Activated CD8-positive, alpha-beta T cell treated with anti-CD3 and anti-CD28 coated beads for 36 hours (primary cell): Measurements from ENCODE around the gene KSR2. TPM values are rescaled to one million over a fixed set of nuclear protein-coding genes. Genes with fewer than 3 reads are reported as not detected.

Experiments used
- ATAC-seq: fragments of 200-7000 bp; cut with Tn5 transposase; one replicate; pipeline ENCODE4 v1.10.0; 2021; ENCODE audit warnings: mild to moderate bottlenecking, moderate library complexity
- CTCF ChIA-PET: fragments of 350-600 bp; sonication (Branson Sonifier 250); formaldehyde crosslinking; loops from one replicate; lab custom pipeline; 2021; ENCODE audit warnings: antibody characterized with exemption; lab: Charles Lee
- POLR2A ChIA-PET: fragments of 350-600 bp; sonication (Branson Sonifier 250); formaldehyde crosslinking; loops from one replicate; lab custom pipeline; 2021; ENCODE audit warnings: antibody characterized with exemption; lab: Charles Lee
- DNase-seq: peaks from one replicate; pipeline ENCODE4 v3.0.0-alpha.2; 2020
- H3K27ac Mint-ChIP-seq: one replicate; pipeline ENCODE4 v1.8.0; 2021; ENCODE audit warnings: mild to moderate bottlenecking, mixed read lengths
- H3K27me3 Mint-ChIP-seq: one replicate; pipeline ENCODE4 v1.8.0; 2021; ENCODE audit warnings: mixed read lengths
- H3K36me3 Mint-ChIP-seq: one replicate; pipeline ENCODE4 v1.8.0; 2021; ENCODE audit warnings: low read depth, mixed read lengths
- H3K4me1 Mint-ChIP-seq: one replicate; pipeline ENCODE4 v1.8.0; 2021; ENCODE audit warnings: low read depth, mixed read lengths
- H3K4me3 Mint-ChIP-seq: one replicate; pipeline ENCODE4 v1.8.0; 2021; ENCODE audit warnings: mild to moderate bottlenecking, moderate library complexity, mixed read lengths
- H3K9me3 Mint-ChIP-seq: one replicate; pipeline ENCODE4 v1.8.0; 2021; ENCODE audit warnings: mixed read lengths
- intact Hi-C: fragments of 100-400 bp; cut with micrococcal nuclease; formaldehyde crosslinking; loops from one replicate; pipeline ENCODE4 v1.10.0; 2022
- total RNA-seq, 2 experiments: library from RNA; stranded (reverse); gene quantifications; one replicate each; pipeline ENCODE4 v1.2.3, GENCODE V29; 2021
- TF ChIP-seq, protein P1 (sequence below): fragments of 200-600 bp; IDR thresholded peaks from one replicate; pipeline ENCODE4 v1.8.0; 2022; ENCODE audit warnings: antibody characterized with exemption, mild to moderate bottlenecking

Gene KSR2
- total RNA-seq, 2 experiments from 2014 or later: 0.02 TPM; not detected in 1

DNA sequence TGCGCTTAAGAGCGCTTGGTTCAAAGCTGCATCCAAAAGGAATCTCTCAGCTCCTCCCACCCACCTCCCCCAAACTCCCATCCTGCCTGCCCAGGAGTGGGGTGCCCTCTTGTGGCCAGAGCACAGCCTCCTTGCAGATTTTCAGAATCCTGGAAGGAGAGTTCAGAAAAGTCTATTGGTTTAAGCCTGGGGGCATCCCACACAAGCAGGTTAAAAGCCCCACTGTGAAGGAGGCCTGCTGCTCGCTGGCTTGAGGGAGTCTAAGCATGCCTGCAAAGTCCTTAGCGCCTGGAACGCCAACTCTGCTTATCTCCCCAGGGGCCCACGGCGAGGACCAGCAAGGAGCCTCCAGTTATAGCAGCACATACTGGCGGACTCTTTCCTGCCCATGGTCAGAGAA, 297.1 kb downstream of the KSR2 start:
- Mint-ChIP-seq H3K4me3 (no peak overlapping the region), H3K36me3 (no peaks in the 10 kb centered on the region), H3K27me3 (no peaks in the 10 kb centered on the region), H3K9me3 (no peaks in the 10 kb centered on the region), H3K27ac (no peak overlapping the region), H3K4me1 (no peaks in the 10 kb centered on the region)
- intact Hi-C loops: no loop called here
- ChIA-PET POLR2A (no interaction called here), CTCF (no interaction called here)
- ATAC-seq: no peak
- DNase-seq: peak; percentile 13
- TF ChIP-seq, protein P1, sequence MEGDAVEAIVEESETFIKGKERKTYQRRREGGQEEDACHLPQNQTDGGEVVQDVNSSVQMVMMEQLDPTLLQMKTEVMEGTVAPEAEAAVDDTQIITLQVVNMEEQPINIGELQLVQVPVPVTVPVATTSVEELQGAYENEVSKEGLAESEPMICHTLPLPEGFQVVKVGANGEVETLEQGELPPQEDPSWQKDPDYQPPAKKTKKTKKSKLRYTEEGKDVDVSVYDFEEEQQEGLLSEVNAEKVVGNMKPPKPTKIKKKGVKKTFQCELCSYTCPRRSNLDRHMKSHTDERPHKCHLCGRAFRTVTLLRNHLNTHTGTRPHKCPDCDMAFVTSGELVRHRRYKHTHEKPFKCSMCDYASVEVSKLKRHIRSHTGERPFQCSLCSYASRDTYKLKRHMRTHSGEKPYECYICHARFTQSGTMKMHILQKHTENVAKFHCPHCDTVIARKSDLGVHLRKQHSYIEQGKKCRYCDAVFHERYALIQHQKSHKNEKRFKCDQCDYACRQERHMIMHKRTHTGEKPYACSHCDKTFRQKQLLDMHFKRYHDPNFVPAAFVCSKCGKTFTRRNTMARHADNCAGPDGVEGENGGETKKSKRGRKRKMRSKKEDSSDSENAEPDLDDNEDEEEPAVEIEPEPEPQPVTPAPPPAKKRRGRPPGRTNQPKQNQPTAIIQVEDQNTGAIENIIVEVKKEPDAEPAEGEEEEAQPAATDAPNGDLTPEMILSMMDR: peak; percentile 29

- no peaks in the 10 kb centered on the region for H3K36me3 Mint-ChIP-seq
- H3K4me3 Mint-ChIP-seq: no peak overlapping the region
- ChIA-PET CTCF (no interaction called here), POLR2A (no interaction called here)
- no peak for ATAC-seq
- DNase-seq: no peak
- no peak overlapping the region for H3K27ac Mint-ChIP-seq
- TF ChIP-seq, protein P1: no peak
- intact Hi-C loops: no loop called here
- H3K27me3 Mint-ChIP-seq: no peaks in the 10 kb centered on the region
- H3K9me3 Mint-ChIP-seq: no peaks in the 10 kb centered on the region
- no peaks in the 10 kb centered on the region for H3K4me1 Mint-ChIP-seq
Measured at GRCh38 chr12:117664169-117664568, 304.6 kb downstream of the KSR2 start.

DNA sequence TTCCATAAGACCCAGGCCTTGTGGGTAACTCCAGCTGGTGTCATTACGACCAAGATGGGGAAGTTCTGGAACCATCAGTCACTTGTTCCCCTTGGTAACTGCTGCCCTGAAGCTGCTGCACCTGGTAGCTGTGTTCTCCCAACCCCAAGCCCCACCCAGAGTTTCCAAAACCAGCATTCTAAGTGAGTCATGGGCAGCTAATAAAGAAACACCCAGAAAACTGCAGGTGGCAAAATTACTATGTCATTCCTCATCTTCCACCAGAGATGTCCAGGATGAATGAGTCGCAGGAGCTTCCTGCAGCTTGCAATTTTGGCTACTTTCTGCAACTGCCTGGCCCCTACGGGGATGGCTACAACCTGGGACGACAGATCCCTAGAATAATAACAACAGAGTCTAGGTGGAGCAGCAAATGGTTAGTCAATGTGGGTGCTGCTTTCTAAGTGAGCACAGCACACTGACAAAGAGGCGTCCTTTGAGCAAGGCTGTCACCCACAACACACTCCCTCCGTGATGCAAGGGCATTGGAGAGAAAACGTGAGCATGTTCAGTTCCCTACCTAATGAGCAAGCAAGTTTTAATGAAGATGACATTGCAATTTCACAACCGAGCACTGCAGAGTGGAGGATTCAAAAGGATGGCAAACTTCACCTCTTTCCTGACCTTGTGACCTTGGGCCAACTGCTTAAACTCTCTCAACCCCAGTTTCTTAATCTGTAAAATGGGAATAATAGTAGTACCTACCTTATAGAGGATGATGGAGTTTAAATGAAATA, 306.0 kb downstream of the KSR2 start:
- Mint-ChIP-seq H3K4me1 (no peaks in the 10 kb centered on the region), H3K27ac (no peak overlapping the region), H3K4me3 (no peak overlapping the region), H3K27me3 (no peaks in the 10 kb centered on the region), H3K9me3 (no peaks in the 10 kb centered on the region), H3K36me3 (no peaks in the 10 kb centered on the region)
- no peak for DNase-seq
- intact Hi-C loops: no loop called here
- POLR2A ChIA-PET: no interaction called here
- CTCF ChIA-PET: no interaction called here
- TF ChIP-seq, protein P1: no peak
- ATAC-seq: no peak

- Mint-ChIP-seq H3K9me3 (no peaks in the 10 kb centered on the region), H3K4me1 (no peaks in the 10 kb centered on the region), H3K4me3 (no peak overlapping the region), H3K27me3 (no peaks in the 10 kb centered on the region), H3K27ac (no peak overlapping the region), H3K36me3 (no peaks in the 10 kb centered on the region)
- no peak for DNase-seq
- intact Hi-C loops: no loop called here
- POLR2A ChIA-PET: no interaction called here
- TF ChIP-seq, protein P1: no peak
- ATAC-seq: no peak
- CTCF ChIA-PET: interaction anchor here (1.2 kb wide), 1 partner anchor 175 kb away, joined by 3 read pairs; no protein-coding TSS in a partner anchor
Measured at GRCh38 chr12:117662220-117662619, 306.6 kb downstream of the KSR2 start.

- intact Hi-C loops: no loop called here
- POLR2A ChIA-PET: no interaction called here
- CTCF ChIA-PET: interaction anchor here (1.2 kb wide), 1 partner anchor 176 kb away, joined by 3 read pairs; no protein-coding TSS in a partner anchor
- no peaks in the 10 kb centered on the region for H3K36me3 Mint-ChIP-seq
- H3K27me3 Mint-ChIP-seq: no peaks in the 10 kb centered on the region
- ATAC-seq: no peak
- H3K9me3 Mint-ChIP-seq: no peaks in the 10 kb centered on the region
- TF ChIP-seq, protein P1: no peak
- no peaks in the 10 kb centered on the region for H3K4me1 Mint-ChIP-seq
- H3K27ac Mint-ChIP-seq: no peak overlapping the region
- DNase-seq: no peak
- H3K4me3 Mint-ChIP-seq: no peak overlapping the region
Measured at GRCh38 chr12:117661471-117661870, 307.3 kb downstream of the KSR2 start.
